A549 (cell line): ENCODE measurements around the gene BRSK2. TPM values are rescaled to one million over a fixed set of nuclear protein-coding genes. Genes with fewer than 3 reads are reported as not detected.

Source experiments
- ATAC-seq, 2 experiments: fragments of 200-7000 bp in 1 of 2; fragments of >200 bp in 1 of 2; cut with Nextera tagmentation in 1 of 2; cut with Tn5 transposase in 1 of 2; 3 replicates each; pipeline versions ENCODE4 v1.8.0 to v1.9.1; 2018 to 2020; ENCODE audit warnings: mild to moderate bottlenecking in 1 of 2, moderate library complexity in 1 of 2
- CTCF ChIA-PET: fragments of 300-600 bp; sonication (Branson Sonifier 250); formaldehyde crosslinking; extraction: SDS; loops from one replicate; lab custom pipeline; 2021; ENCODE audit warnings: antibody characterized with exemption, inconsistent platforms; lab: Yijun Ruan, JAX
- POLR2A ChIA-PET: fragments of 350-600 bp; formaldehyde crosslinking; extraction: SDS; loops from one replicate; lab custom pipeline; 2021; ENCODE audit warnings: antibody characterized with exemption, inconsistent platforms; lab: Yijun Ruan, JAX
- DNase-seq, 2 experiments: peaks; one replicate each; pipeline versions ENCODE4 v3.0.0 to v3.0.0-alpha.2; 2011 to 2016; ENCODE audit warnings: low read depth in 1 of 2, low spot score in 1 of 2
- FAIRE-seq: peaks from 2 replicates; lab custom pipeline; 2011; peaks lifted over from hg19 to GRCh38; lab: Jason Lieb, UNC
- H3K27ac ChIP-seq, 2 experiments: fragments of >200 bp; sonication (Bioruptor Twin); formaldehyde crosslinking; 3 replicates each; pipeline ENCODE4 v1.5.1; 2016 to 2017
- H3K4me1 ChIP-seq: fragments of >200 bp; sonication (Bioruptor Twin); formaldehyde crosslinking; 3 replicates; pipeline ENCODE4 v1.6.1; 2016
- H3K4me2 ChIP-seq: fragments of >200 bp; sonication (Bioruptor Twin); formaldehyde crosslinking; 3 replicates; pipeline ENCODE4 v1.6.1; 2016
- H3K4me3 ChIP-seq: fragments of >200 bp; sonication (Bioruptor Twin); formaldehyde crosslinking; 3 replicates; pipeline ENCODE4 v1.5.1; 2016
- H3K9me3 ChIP-seq: fragments of >200 bp; sonication (Bioruptor Twin); formaldehyde crosslinking; 3 replicates; pipeline ENCODE4 v1.6.1; 2016
- ATOH8 ChIP-seq: fragments of 250-450 bp; sonication (Bioruptor Pico); IDR thresholded peaks from 2 replicates; pipeline ENCODE4 v1.5.0; 2020; ENCODE audit warnings: low read depth, mild to moderate bottlenecking, moderate library complexity
- CBX8 ChIP-seq: fragments of 200-600 bp; sonication (generic); IDR thresholded peaks from 2 replicates; pipeline ENCODE4 v1.6.1; 2016
- CEBPB ChIP-seq, 2 experiments: fragments of >200 bp in 1 of 2; sonication (Bioruptor Twin) in 1 of 2; formaldehyde crosslinking in 1 of 2; IDR thresholded peaks; 2 replicates each; pipeline ENCODE4 v1.6.1; 2012 to 2016
- CHD2 ChIP-seq: fragments of 150-350 bp; IDR thresholded peaks from 2 replicates; pipeline ENCODE4 v1.6.1; 2014; ENCODE audit warnings: low read length; ENCODE audit not compliant: partially characterized antibody
- CHD4 ChIP-seq: fragments of 200-600 bp; sonication (generic); IDR thresholded peaks from 2 replicates; pipeline ENCODE4 v1.6.1; 2016; ENCODE audit warnings: antibody characterized with exemption, mild to moderate bottlenecking, borderline replicate concordance
- E2F6 ChIP-seq: IDR thresholded peaks from 2 replicates; pipeline ENCODE4 v1.6.1; 2012; ENCODE audit warnings: low read depth, borderline replicate concordance
- FOXS1 ChIP-seq: fragments of 250-450 bp; sonication (Bioruptor Pico); IDR thresholded peaks from 2 replicates; pipeline ENCODE4 v1.5.0; 2020; ENCODE audit warnings: mild to moderate bottlenecking, moderate library complexity
- GATA3 ChIP-seq: IDR thresholded peaks from 2 replicates; pipeline ENCODE4 v1.6.1; 2012; ENCODE audit warnings: borderline replicate concordance
- HDAC2 ChIP-seq: fragments of 200-600 bp; sonication (generic); IDR thresholded peaks from 2 replicates; pipeline ENCODE4 v1.6.1; 2016
- HES2 ChIP-seq: fragments of >200 bp; sonication (Bioruptor Twin); formaldehyde crosslinking; IDR thresholded peaks from 2 replicates; pipeline ENCODE4 v1.6.1; 2016
- HEYL ChIP-seq: fragments of 250-450 bp; sonication (Bioruptor Pico); IDR thresholded peaks from 2 replicates; pipeline ENCODE4 v1.8.0; 2021; ENCODE audit warnings: mild to moderate bottlenecking, moderate library complexity
- HOXB13 ChIP-seq: fragments of 250-450 bp; sonication (Bioruptor Pico); IDR thresholded peaks from 2 replicates; pipeline ENCODE4 v1.5.0; 2020; ENCODE audit warnings: low read depth, mild to moderate bottlenecking, moderate library complexity
- JUN ChIP-seq, 2 experiments: fragments of >200 bp; sonication (Bioruptor Twin); formaldehyde crosslinking; IDR thresholded peaks; 2 replicates in 1 of 2; 3 replicates in 1 of 2; pipeline ENCODE4 v1.6.1; 2016 to 2017
- JUNB ChIP-seq: fragments of >200 bp; sonication (Bioruptor Twin); formaldehyde crosslinking; IDR thresholded peaks from 2 replicates; pipeline ENCODE4 v1.6.1; 2016
- MAZ ChIP-seq: fragments of 150-350 bp; IDR thresholded peaks from 2 replicates; pipeline ENCODE4 v1.6.1; 2014; ENCODE audit warnings: antibody characterized with exemption, low read depth, low read length, borderline replicate concordance
- POLR2A ChIP-seq: IDR thresholded peaks from 2 replicates; pipeline ENCODE4 v1.6.1; 2012; ENCODE audit warnings: mild to moderate bottlenecking, low read length
- RAD21 ChIP-seq, 2 experiments: fragments of >200 bp in 1 of 2; sonication (Bioruptor Twin) in 1 of 2; formaldehyde crosslinking in 1 of 2; IDR thresholded peaks in 1 of 2; conservative IDR thresholded peaks in 1 of 2; 2 replicates in 1 of 2; 3 replicates in 1 of 2; pipeline ENCODE4 v1.6.1; 2012 to 2018; ENCODE audit warnings: inconsistent platforms in 1 of 2
- REST ChIP-seq: fragments of 200-600 bp; sonication (generic); IDR thresholded peaks from 2 replicates; pipeline ENCODE4 v1.6.1; 2016; ENCODE audit warnings: antibody characterized with exemption, mild to moderate bottlenecking, moderate library complexity
- USF2 ChIP-seq: fragments of 450-650 bp; IDR thresholded peaks from 2 replicates; pipeline ENCODE4 v1.6.1; 2014; ENCODE audit warnings: antibody characterized with exemption
- ZC3H11A ChIP-seq: fragments of 450-650 bp; IDR thresholded peaks from 2 replicates; pipeline ENCODE4 v1.6.1; 2014; ENCODE audit warnings: antibody characterized with exemption, mild to moderate bottlenecking
- ZNF302 ChIP-seq: fragments of 250-450 bp; sonication (Bioruptor Pico); IDR thresholded peaks from 2 replicates; pipeline ENCODE4 v1.9.0; 2021; ENCODE audit warnings: inconsistent platforms, mild to moderate bottlenecking, moderate library complexity
- ZSCAN20 ChIP-seq: fragments of 250-450 bp; sonication (Bioruptor Pico); IDR thresholded peaks from 2 replicates; pipeline ENCODE4 v1.8.0; 2022; ENCODE audit warnings: mild to moderate bottlenecking, moderate library complexity
- WGBS: methylation state at CpG from one replicate; pipeline ENCODE4 v1.1.6; 2017; ENCODE audit errors: missing lambda C conversion rate; 5-methylcytosine and 5-hydroxymethylcytosine counted together
- polyA plus RNA-seq, 4 experiments: library from polyadenylated mRNA; depleted of rRNA in 3 of 4; stranded (reverse); fragments of >200 nt; fragmentation: RNase III in 1 of 4; extraction: RNeasy Plus Mini Kit Qiagen cat#74134 plus additional on column Dnase treatment in 1 of 4; gene quantifications; 2 replicates in 3 of 4; 3 replicates in 1 of 4; pipeline ENCODE4 v1.2.3, GENCODE V29; 2011 to 2017

The BRSK2 gene
- polyA plus RNA-seq, 2 of the 4 experiments (the other 2 are of a cell fraction), result 3.8 to 10.1 TPM

- FAIRE-seq (no peak), DNase-seq (no peak), ATAC-seq (no peak)
- TF ChIP-seq CBX8 (no peak), HEYL (CRISPR knock-in tag) (no peak), FOXS1 (CRISPR knock-in tag) (no peak), ZC3H11A (no peak), CHD4 (no peak), JUNB (no peak), E2F6 (no peak), RAD21 (conservative IDR thresholded peaks at IDR 0.05 in 1 of 2, IDR thresholded peaks at IDR 0.05 in 1 of 2) (no peak), HOXB13 (CRISPR knock-in tag) (no peak), CHD2 (no peak), JUN (IDR thresholded peaks at IDR 0.05) (no peak), REST (no peak), ATOH8 (no peak), USF2 (no peak), POLR2A (no peak), ZSCAN20 (no peak), MAZ (no peak)
- Histone ChIP-seq H3K27ac (no peak overlapping the region), H3K4me3 (no peak overlapping the region), H3K9me3 (no peaks in the 10 kb centered on the region), H3K4me2 (no peak overlapping the region), H3K4me1 (no peaks in the 10 kb centered on the region)
- 89% methylated on average over 14 of the region's 35 CpGs for WGBS
- ChIA-PET POLR2A (no interaction called here), CTCF (interaction anchor here (1.7 kb wide), 1 partner anchor 45 kb away, joined by 7 read pairs; no protein-coding TSS in a partner anchor)
Observed at GRCh38 chr11:1469911-1470680, 80.4 kb downstream of the BRSK2 start.

GRCh38 chr11:1470681-1471611 is 81.2 kb downstream of the BRSK2 start:
- Histone ChIP-seq H3K9me3 (no peaks in the 10 kb centered on the region), H3K4me3 (no peak overlapping the region), H3K4me2 (no peak overlapping the region), H3K27ac (no peak overlapping the region), H3K4me1 (no peaks in the 10 kb centered on the region)
- POLR2A ChIA-PET, result no interaction called here
- WGBS, result 96% methylated on average over 40 of the region's 40 CpGs
- ATAC-seq, result no peak
- no peak for DNase-seq
- CTCF ChIA-PET, result interaction anchor here (1.7 kb wide), 1 partner anchor 44 kb away, joined by 7 read pairs; no protein-coding TSS in a partner anchor
- TF ChIP-seq HES2 (no peak), HDAC2 (no peak), ZNF302 (CRISPR knock-in tag) (no peak), CEBPB (IDR thresholded peaks at IDR 0.05) (no peak), GATA3 (no peak)
- no peak for FAIRE-seq
